ENCODE data around the gene STUM.

STUM gene

DNA sequence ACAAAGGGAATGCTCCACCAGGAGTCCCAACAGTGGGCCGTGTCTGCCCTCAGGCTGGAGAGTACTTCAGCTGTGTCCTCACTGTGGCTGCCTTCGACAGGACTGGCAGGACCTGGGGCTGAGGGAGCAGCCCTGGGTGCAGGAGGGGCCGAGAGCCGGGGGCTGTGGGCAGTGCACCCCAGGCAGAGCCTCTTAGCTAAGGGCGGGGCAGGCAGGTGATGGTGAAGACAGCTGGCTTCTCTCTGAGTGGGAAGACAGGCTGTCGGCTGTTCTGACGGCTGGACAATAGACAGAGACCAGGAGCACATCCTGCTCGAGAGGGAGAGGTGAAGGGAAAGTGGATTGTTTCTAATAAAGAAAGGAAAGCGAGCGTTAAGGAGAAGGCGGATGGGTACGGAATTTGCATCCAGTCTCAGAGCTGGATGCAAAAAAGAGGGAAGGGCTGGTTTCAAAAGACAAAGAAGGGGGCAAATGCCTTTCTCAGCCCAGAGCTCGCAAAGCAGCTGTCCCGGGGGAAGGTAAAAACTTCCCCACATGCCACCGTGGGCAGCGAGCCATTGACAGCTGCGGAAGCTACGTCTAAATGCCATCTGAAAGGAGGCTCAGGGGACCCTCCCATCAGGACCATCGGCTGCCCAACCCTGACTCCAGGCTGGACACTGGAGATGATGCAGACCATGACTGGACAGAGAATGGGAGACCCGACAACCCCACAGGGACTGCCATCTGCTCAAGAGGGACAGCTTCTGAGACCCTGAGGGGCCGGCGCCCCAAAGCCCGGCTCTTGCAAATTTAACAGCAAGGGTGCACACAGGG is 92.0 kb downstream of the STUM start:
- no peak for DNase-seq (ENCODE audit: low read depth)

DNA sequence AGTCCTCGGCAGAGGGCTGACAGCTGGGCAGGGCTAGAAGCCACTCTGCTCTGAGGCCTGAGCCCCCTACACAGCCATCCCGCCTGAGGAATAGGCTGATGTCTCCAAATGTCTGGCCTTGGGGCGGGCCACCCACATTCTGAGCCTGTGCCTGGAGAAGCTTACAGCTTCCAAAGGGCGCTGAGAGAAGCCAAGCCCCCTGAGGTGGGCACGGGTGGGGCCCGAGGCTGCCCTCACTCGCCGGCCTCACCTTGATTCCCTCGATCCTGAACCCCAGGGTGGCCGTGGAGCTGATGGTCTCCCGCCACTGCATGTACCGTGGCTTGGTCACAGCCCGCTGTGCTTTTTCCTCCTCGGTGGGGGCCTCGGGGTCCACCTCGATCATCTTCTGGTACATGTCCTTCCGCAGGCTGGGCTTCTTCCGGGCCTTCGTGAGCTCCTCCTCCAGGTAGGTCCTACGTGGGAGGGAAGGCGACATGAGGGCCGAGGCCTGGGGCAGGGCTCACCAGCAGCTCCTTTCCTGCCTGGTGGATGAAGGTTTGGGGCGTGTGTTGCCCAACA is 93.2 kb downstream of the STUM start:
- no peak for DNase-seq (ENCODE audit: low read depth)

DNA sequence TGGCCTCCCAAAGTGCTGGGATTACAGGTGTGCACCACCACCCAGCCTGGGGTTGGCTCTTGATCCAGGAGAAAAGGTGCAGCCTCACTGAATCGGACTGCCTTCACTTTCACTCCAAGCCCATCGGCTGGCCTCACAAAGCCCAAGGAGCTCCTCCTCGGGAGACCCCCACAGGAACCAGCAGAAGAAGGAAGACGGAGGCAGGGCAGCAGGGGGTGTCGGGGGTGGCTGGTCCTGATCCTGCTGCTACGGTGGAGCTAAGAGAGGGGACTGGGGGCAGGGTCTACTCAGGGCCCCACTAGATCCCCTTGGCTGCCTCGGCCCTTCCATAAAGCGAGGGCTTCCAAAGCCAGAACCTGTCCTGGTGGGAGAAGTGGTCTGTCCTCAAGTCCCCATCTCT is 93.9 kb downstream of the STUM start:
- DNase-seq (ENCODE audit: low read depth): no peak

DNA sequence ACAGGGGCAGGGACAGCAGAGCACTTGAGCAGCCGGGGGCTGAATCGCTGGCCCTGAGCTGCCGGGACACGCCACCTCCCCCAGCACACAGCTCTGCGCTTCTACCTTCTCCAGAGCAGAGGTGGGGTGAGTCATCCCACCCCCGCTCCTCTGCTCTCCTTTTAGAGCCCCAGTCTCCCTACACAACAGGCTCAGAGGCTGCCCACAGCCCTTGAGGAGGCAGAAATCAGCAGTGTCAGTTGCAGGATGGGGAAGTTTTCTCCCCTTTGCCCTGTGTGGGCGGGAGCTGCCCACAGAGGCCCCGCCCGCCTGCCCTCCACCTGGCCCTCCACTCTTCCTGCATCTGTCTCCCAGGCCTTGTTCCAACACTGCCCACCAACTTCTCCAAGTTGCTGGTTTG is 94.6 kb downstream of the STUM start:
- peak; percentile 57 for DNase-seq (ENCODE audit: low read depth)

DNA sequence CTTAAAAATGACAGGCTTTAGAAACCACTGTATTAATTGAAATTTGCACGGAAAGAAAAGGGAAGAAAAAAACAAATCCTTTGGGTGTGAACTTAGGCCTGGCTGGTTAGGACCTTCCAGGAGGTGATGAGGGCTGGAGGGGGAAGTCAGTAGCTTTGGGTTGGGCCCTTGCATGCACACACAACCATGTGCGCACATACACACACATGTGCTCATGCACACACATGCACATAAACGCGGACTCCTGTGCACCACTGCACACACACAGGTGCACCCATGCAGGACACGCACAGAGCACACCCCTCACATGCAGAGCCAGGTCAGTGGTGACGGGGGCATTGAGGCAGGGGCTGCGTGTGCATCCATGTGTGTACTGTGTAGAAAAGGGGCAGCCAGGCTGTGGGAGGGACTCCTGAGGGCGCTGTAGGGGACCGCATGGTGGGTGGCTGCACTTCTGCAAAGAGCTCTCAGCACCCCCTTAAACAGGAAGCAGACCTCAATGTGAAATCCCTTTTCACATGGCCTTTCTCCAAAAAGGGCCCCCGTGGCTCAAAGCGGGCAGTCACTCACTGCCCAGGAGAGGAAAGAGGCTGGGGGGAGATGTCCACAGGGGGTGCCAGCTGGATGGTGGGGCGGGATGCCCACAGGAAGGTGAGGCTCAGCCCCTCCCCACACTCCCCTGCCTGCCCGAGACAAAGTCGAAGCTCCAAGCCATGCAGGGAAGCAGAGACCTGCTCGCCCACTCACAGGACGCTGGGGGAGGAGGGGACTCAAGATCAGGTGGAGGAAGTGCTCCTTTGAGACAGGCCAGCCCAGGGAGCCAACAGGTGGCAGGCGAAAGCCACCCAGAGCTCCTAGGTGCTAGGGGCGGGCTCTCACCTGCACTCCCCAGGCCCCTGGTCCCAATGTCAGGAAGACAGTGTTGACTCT is 95.3 kb downstream of the STUM start:
- DNase-seq (ENCODE audit: low read depth): no peak

DNA sequence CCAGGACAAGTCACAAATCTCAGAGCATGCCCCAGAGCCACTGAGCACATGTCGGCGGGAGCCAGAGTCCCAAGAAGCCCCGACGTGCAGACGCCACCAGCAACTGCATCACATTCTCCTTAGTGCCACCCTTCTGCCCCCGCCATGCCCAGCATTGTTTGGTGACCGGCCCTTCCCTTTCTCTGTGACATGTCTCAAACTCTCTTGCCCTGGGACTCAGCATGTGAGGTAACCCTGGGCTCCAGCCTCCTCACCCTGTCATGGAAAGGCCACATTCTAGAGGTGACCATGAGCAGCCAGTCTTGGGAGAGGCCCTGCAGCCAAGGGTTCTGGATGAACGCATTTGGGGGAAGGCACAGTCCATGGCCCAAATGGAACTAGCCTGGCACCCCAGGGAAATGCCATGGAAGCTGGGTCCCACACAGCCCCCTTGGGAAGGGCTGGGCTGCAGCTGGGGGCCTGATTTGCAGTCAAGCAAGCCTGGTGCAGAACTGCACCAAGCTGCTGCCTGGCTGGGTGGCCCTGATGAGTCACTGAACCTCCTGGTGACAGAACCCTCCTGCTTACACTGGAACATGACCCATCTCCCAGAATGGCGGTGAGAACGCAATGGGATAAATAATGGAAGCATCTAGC is 96.1 kb downstream of the STUM start:
- no peak for DNase-seq (ENCODE audit: low read depth)

DNA sequence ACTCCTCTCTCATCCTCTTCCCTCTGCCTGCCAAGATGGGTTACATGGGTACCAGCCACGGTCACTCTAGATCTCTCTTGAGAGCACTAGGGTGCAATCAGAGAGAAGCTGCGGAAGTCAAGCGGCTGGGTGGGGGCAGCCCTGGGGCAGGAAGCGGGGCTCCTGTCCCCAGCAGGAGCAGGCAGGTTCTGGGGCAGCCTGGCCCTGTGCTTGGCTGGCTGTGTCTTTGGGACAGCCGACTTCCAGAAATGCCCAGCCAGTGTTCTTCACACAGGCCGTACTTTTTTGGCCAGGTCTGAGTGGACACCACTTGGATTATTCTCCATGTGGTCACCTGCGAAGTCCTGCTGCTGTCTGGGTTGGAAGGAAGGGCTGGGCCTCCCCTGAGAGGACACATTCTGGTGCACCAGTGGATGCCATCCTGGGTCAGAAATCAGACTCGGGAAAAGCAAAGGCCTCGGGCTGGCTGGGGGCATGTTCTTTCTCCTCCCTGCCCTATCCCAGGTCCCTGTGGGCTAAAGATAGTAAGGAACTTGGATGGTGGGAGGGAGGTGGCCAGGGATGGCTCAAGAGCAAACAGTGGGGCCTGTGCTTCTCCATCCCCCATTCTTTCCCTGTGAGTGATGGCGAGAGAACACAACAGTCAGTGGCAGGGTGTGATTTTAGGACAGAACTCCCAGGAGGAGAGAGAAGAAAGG is 96.9 kb downstream of the STUM start:
- no peak for DNase-seq (ENCODE audit: low read depth)

DNA sequence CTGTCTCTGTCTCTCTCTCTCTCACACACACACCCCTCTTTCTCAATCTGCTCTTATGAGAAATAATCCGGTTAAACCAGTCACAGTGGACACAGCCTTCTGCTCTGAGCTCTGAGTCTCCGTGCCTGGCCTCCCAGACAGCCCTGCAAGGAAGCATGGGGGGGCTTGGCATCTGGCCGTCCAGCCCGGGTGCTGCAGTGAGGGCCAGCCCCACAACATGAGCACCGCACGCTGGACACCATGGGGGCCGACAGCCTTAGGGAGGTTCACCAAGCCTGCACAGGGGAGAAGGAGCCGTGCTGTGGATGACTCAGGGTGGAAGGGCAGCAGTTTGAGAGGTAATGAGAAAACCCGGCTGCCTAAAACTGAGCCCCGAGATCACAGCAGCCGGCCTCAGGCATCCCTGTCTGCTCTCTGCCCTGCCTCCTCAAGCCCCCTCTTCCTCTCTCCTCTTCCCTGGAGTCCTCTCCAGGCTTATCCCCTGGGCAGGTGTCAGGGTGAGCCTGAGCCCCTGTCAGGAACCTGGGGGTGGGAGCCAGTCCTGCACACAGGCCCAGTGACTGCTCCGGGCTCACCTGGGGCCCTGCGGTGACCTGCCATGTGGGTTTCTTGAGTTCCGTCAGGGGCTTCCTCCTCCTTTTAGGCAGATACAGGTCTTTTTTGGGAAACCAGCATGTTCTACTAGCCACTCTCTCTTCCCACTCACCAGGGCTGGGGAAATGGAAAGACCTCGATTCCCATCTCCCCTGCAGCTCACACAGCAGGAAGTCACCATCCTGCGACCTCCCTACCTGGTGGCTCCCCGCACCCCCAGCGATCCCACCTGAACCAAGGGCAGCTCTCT is 97.7 kb downstream of the STUM start:
- DNase-seq (ENCODE audit: low read depth): no peak

DNA sequence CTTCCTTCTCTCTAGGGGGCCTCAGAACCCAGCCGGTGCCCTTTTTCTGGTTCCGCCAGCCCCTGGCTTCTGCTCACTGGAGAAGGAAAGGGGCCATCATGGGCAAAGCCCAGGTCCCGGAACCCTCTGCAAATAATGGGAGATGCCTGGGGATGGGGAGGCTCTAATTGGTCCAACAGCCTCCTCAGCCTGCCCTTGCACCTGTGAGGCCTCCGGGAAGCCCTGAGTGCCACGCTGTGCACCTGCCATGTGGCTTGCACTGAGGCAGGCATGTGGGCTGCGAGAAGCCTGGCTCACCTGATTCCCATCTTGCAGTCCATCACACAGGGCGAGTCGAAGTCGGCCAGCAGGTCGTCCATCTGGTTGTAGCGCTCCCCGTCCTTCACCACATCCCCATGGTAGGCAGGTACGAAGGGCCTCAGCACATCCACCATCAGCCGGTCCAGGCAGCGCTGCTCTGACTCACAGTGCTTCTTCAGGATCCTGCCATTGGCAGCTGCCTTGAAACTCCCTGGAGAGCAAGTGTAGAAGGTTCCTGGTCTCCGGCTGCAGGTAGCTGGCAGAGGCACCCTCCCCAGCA is 98.4 kb downstream of the STUM start:
- no peak for DNase-seq (ENCODE audit: low read depth)

DNA sequence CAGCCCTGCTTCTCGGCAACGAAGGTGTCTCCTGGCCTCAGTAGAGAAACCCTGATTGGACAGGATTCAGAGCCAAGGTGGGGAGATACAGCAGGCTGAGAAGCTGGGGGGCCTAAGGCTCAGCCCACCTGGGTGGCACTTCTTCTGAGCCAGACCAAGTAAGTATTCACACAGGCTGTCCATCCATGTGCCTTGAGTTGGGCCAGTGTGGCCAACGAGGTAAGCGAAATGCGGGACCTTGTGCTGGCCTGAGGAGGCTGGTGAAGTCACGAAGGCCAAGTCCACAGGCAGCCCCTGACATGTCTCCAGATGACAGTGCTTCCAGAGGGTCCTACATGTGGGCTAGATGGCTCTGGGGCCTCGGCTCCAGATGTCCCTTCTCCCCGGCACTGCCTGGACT is 99.2 kb downstream of the STUM start:
- no peak for DNase-seq (ENCODE audit: low read depth)

DNA sequence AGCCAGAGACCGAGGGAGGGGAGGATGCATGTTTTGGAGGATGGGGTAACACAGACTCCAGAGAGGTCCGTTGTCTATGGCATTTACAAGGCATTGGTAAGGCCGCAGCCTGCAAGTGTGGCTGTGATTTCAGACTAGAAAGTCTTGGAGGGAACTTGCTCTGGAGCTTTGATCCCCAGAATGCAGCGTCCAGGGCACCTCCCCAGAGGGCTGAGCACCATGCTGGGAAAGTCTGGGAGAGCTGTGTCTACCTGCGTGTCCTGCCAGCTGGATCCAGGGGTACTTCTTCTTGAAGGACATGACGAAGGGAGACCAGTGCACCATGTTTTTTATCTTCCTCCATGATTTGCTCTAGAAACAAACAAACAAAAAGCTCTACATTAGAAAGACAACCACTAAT is 99.9 kb downstream of the STUM start:
- DNase-seq (ENCODE audit: low read depth): no peak

DNA sequence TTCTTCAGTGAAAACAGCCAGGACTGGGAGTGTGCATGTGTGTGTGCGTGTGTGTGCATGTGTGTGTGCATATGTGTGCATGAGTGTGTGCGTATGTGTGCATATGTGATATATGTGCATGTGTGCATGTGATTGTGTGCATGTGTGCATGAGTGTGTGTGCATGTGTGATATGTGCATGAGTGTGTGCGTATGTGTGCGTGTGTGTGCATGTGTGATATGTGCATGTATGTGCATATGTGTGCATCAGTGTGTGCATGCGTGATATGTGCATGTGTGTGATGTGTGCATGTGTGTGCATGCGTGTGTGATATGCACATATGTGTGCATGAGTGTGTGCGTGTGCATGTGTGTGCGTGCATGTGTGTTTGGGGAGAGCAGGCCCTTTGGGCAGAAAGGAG is 100.7 kb downstream of the STUM start:
- DNase-seq (ENCODE audit: low read depth): no peak

DNA sequence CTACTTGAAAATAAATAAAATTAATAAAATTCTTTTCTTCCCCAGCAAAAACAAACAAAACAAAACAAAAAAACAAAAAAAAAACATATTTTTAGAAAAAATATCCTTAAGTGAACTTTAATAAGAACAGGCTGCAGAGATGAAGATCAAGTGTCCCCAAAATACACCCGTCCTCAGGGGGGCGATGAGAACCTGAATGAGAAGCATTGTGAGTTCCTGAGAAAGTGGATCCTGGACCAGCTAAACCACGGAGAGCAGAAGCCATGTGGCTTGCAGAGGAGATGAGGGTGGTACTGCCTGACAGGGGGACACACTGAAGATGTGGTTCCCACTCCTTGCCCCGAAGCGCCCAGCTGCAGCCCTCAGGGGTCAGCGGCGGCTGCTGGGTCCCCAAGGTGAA is 101.2 kb downstream of the STUM start:
- DNase-seq (ENCODE audit: low read depth): no peak

DNA sequence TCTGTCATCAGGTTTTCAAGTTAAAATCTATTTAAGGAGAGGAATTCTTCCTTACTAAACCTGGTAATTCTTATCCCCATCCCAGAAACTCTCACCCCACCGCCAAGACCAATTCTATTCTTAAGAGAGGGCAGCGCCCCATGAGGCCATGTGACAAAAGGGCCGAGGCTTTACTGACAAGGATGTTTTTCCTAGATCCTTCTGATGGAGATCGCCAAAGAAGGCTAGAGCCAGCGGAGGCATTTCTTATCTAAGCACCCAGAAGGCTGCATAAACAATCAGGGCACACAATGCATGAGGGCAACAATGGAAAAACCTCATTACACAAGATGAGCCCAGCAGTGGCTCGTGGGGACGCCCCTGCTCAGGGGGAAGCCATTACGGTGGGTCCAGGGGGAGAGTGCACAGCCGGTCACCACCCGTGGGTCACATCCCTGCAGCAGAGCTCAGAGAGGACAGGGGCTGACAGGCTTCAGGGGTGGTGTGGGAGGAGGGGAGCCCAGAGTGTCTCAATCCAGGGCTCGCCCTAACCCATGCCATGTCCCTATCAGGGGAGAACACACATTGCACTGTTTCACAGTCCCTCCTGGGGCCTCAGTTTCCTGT is 101.8 kb downstream of the STUM start:
- no peak for DNase-seq (ENCODE audit: low read depth)

DNA sequence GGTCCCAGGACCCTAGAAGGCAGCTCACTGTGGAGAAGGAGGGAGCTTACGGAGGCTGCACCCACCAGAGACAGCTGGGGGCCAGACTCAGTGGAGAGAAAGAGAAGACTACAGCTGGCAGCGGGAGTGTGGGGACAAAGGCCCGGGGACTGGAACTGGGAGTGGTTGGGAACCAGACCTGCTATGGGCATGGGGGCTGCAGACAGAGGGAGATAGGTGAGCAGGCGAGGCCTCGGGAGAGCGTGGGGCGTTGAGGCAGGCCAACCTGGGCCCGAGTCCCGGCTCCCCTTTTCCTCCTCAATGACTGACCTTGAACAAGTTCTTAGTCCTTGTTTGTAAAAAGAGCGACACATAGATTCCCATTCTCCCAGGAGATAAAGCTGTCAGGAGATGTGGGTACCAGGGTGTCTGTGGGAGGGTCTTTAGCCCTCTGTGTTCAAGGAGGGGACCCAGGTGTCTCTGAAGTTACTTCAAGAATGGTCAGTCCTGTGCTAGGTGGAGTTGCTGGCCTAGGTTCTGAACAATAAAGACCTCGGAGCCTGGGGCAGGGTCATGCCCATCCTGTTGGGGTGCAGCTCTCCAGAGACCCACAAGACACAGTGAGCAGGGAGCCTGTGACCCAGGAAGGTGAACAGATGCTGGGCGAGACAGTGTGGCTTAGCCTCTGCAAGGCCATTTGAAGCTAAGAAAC is 102.6 kb downstream of the STUM start:
- no peak for DNase-seq (ENCODE audit: low read depth)

DNA sequence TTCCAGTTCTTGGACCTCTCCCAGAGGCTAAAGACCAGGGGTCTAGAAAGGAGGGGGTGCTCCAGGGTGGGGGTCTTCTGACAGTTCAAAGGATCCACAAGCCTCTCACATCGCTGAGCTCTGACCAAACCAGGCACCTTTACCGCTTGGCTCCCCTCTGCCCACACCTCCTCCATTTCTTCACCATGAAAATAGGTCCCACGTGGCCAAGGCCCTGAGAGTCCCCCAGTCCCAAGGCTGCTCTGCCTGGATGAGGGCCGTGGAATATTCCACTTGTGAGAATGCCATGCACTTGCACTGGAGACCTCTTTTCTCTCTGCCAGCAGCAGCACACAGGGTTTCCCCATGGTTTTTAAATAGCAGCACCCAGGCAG is 103.2 kb downstream of the STUM start:
- no peak for DNase-seq (ENCODE audit: low read depth)

DNA sequence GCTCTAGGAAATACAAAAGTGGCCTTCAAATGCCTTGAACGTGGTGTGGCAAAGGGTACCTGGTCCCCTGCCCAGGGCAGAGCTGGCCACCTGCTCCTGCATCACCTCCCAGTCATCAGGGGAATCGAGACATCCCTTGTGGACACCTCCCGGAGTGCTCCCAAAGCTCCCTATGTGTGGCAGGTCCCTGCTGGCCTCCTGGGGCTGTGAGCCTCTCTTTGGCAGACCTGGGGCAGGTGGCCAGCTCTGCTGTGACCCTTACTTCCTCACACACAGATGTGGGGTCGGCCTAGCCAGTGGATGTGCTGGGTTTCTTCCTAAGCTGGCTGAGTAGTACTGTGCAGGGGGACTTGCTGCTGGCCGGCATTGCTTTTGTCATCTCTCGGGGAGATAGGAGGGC is 104.0 kb downstream of the STUM start:
- no peak for DNase-seq (ENCODE audit: low read depth)

DNA sequence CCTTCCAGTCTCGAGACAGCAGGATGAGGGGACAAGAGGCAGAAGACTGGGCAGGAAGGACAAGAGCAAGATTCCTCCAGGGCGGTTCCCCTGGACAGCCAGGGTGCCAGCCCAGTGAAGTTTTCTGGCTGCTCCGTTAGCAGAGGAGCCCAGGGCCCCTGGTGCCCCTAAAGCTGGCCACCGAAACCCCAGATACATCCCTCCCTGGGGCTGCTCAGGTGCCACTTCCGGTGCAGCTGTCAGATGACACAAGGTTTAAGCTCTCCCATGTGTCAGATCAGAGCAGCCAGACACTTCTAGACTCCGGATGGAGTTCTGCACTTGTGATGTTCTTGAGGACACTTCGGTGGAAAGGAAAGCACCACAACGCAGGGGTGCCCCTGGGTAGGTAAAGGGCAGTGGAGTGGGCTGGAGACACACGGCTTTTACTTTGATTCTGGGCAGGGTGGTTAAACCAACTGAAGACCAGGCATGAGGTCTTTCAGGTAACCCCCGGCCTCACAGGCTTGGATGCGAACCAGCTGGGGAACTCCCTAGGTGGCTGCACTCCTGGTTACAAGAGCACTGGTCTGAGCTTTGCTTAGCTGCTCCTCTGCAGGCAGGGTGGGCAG is 104.9 kb downstream of the STUM start:
- DNase-seq (ENCODE audit: low read depth): peak; percentile 40

DNA sequence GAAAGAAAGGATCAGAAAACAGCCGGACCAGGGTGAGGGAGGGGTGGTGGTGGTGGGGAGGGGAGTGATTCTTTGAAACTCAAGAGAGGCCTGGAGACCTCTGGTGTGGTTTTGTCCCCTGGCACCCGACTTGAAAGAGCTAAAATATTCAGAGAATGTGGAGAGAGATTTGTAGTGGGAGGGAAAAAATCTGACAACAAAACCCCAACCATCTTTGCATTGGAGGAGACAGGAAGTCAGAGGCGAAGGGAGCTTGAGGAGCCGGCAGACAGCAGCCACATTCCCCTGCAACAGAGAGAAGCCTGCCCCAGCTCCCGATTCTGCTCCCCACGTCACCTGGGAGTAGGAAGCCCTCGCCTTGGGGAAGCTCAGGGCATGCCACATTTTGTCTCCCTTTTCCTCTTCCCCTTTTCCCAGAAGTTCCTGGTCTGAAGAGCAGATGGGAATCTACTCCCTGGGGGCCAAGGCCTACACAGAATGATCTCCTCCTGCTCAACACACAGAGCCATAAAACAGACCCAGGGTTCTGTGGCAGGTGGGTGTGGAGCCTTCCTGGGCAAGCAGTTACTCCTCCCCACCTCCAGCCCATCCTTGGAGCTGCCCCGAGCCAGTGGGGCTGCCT is 105.6 kb downstream of the STUM start:
- no peak for DNase-seq (ENCODE audit: low read depth)
